Stimulated activated naive CD8-positive, alpha-beta T cell treated with anti-CD3 and anti-CD28 coated beads, Interleukin-15, amount 100 ng/mL, for 72 hours (primary cell): Measurements from ENCODE around the gene CMPK1.
"Not testable (repeated sequence)": the region's sequence is repeated elsewhere in the genome, so short reads cannot be mapped to it uniquely, and the experiment has no call there.

Experiments used
- ATAC-seq: fragments of 150-1000 bp; cut with Tn5 transposase; 2 replicates; pipeline ENCODE4 v1.10.0; 2021; ENCODE audit warnings: mild to moderate bottlenecking, moderate library complexity
- DNase-seq, 2 donors: peaks; one replicate each; pipeline ENCODE4 v3.0.0; 2021 to 2022
- H3K27ac Mint-ChIP-seq, 2 donors: one replicate each; pipeline ENCODE4 v1.8.0; 2022; ENCODE audit warnings: mild to moderate bottlenecking in 2 of 2, mixed read lengths in 2 of 2, moderate library complexity in 2 of 2
- H3K27me3 Mint-ChIP-seq: one replicate; pipeline ENCODE4 v1.8.0; 2022; ENCODE audit warnings: mixed read lengths
- H3K4me1 Mint-ChIP-seq: one replicate; pipeline ENCODE4 v1.8.0; 2022; ENCODE audit warnings: mild to moderate bottlenecking, mixed read lengths
- H3K4me3 Mint-ChIP-seq, 2 donors: one replicate each; pipeline ENCODE4 v1.8.0; 2022; ENCODE audit warnings: mild to moderate bottlenecking in 2 of 2, mixed read lengths in 2 of 2, moderate library complexity in 1 of 2
- H3K9me3 Mint-ChIP-seq, 2 donors: one replicate each; pipeline ENCODE4 v1.8.0; 2022; ENCODE audit warnings: mixed read lengths in 2 of 2

The CMPK1 gene

DNA sequence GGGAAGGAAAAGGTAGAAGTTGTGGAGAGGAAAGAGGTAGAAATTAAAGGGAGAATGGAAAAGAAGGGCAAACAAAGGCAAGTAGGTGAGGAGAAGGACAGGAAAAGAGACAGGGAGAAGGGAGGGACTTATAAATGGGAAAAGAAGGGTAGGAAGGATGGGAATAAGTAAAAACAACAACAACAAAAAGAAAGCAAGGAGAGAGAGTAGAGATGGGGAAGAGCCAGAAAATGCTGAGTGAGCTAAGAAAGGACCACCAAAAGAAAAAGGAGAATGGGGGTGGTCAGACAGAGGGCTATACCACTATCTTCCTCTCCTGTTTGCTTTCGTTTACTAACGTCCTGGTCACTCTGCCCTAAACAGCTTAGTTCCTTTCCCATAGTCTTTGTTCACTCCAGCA, 1.7 kb upstream of the CMPK1 start:
- ATAC-seq (no peak), DNase-seq (no peak)
- H3K4me3 Mint-ChIP-seq = peak overlapping the region in 1 of 2 donors; percentile 4
- peaks cover 23% of the 10 kb centered on the region for H3K4me1 Mint-ChIP-seq
- no peaks in the 10 kb centered on the region for H3K9me3 Mint-ChIP-seq
- no peaks in the 10 kb centered on the region for H3K27me3 Mint-ChIP-seq
- H3K27ac Mint-ChIP-seq = no peak overlapping the region

DNA sequence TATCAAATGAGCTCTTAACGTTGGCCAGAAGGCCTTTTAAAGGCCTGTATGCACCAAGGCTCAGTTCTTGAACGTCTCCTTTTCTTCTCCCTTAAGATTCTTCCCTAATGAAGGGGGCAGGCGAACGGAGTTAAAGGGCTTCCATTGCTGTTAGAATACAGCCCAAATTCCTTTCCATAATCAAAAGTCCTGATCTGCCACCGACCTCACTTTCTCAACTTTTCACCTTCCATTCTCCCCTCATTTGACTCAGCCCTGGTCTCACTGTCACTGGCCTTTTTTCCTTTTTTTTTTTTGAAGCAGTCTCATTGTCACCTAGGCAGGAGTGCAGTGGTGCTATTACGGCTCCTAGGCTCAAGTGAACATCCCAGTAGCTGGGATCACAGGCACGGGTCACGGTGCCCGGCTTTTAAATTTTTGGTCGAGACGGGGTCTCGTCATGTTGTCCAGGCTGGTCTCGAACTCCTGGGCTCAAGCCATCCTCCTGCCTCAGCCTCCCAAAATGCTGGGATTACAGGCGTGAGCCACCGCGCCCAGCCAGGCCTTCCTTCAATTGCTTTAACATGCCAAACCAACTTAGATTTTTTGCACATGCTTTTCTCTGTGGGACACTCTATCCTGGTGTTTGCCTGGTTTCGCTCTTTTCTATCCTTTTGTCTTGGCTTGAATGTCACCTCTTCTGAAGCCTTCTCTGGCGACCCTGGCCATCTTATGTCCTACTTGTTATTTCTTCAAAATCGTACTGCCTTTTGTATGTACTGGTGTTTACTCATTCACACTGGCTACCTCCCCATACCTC, 612 bp upstream of the CMPK1 start:
- no peaks in the 10 kb centered on the region for H3K9me3 Mint-ChIP-seq
- no peaks in the 10 kb centered on the region for H3K27me3 Mint-ChIP-seq
- no peak overlapping the region for H3K4me3 Mint-ChIP-seq
- DNase-seq = no peak
- peaks cover 24% of the 10 kb centered on the region for H3K4me1 Mint-ChIP-seq
- no peak overlapping the region for H3K27ac Mint-ChIP-seq
- ATAC-seq = no peak

DNA sequence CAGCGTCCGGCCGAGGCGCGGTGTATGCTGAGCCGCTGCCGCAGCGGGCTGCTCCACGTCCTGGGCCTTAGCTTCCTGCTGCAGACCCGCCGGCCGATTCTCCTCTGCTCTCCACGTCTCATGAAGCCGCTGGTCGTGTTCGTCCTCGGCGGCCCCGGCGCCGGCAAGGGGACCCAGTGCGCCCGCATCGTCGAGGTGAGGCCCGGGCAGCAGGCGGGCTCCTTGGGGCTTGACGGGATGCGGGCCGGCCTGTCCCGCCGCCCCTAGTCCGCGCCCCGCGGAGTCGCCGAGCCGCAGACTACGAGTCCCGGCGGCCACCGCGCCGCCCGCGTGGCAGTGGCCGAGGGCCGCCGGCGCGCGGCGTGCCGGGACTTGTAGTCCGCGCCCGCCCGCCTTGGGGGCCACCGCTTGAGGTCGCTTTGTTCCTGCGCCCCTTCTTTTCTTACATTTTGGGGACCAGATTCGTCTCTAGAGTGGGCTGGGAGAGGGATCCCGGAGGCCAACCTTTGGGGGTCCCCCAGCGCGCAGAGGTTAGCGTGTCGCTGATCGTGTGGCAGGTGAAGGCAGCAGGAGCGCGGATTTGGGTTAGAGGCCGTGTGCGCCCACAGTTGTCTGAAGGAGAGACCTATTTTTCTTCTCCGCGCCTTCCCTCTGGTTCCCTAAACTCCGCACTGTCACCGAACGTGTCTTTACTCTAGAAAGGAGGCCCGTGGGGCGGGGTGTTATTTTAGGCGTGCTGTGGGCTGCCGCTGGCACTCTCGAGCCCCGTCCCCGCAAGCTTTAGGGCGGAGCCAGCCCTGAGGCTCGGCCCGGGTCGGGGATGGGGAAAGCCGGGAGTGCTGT, 553 bp downstream of the CMPK1 start:
- DNase-seq (peak; percentile 76 to 82), ATAC-seq (peak; percentile 93)
- Mint-ChIP-seq H3K27ac (peak overlapping the region; percentile 98), H3K4me3 (peak overlapping the region in 1 of 2 donors; percentile 92), H3K27me3 (no peaks in the 10 kb centered on the region), H3K9me3 (no peaks in the 10 kb centered on the region), H3K4me1 (peaks cover 30% of the 10 kb centered on the region)

DNA sequence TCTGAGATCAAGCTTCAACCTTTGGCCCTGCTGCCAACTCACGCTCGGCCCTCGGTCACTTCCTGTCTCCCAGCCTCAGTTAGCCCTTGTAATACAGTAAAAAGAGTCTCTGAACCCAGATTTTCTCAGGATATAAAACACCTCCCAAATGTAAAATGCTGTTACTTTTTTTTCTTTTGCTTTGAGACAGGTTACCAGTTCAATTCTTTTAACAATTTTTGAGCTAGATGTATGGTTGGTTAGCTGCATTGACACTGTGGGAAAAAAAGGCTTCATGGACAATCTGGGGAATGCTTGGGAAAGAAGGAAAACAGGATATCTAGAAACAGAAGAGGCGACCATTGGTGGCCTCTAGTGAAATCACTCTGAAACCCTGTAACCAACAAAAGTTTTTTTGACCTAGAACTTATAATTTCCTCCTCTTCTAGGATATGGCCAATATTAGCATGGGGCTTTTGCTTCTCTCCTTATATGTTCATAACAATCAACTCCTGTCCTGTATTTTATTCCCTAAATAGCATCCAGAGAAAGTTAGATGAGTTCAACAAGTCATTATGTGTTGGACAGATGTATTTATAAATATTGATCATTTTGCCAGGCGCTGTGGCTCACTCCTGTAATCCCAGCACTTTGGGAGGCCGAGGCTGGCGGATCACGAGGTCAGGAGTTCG, 1.3 kb downstream of the CMPK1 start:
- Mint-ChIP-seq H3K27ac (peak overlapping the region; percentile 95 to 98), H3K4me1 (peaks cover 30% of the 10 kb centered on the region), H3K27me3 (no peaks in the 10 kb centered on the region), H3K9me3 (no peaks in the 10 kb centered on the region), H3K4me3 (peak overlapping the region in 1 of 2 donors; percentile 92)
- no peak for DNase-seq
- ATAC-seq = no peak

DNA sequence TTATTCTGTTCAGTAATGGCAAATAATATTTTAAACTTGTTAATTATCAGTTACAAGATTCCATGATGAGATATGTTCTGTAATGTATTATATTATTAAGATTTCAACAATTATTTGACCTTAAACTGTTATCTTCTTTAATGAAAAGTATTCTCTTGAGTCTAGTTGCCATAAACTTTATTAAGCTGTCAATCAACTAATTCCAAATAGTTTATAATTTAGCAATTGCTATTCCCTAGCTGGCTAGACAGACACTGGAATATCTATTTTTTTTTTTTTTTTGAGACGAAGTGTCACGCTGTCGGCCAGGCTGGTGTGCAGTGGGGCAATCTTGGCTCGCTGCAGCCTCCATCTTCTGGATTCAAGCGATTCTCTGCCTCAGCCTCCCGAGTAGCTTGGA, 3.8 kb downstream of the CMPK1 start:
- DNase-seq = no peak
- Mint-ChIP-seq H3K27ac (no peak overlapping the region), H3K9me3 (no peaks in the 10 kb centered on the region), H3K27me3 (no peaks in the 10 kb centered on the region), H3K4me1 (peaks cover 30% of the 10 kb centered on the region), H3K4me3 (no peak overlapping the region)
- no peak for ATAC-seq

DNA sequence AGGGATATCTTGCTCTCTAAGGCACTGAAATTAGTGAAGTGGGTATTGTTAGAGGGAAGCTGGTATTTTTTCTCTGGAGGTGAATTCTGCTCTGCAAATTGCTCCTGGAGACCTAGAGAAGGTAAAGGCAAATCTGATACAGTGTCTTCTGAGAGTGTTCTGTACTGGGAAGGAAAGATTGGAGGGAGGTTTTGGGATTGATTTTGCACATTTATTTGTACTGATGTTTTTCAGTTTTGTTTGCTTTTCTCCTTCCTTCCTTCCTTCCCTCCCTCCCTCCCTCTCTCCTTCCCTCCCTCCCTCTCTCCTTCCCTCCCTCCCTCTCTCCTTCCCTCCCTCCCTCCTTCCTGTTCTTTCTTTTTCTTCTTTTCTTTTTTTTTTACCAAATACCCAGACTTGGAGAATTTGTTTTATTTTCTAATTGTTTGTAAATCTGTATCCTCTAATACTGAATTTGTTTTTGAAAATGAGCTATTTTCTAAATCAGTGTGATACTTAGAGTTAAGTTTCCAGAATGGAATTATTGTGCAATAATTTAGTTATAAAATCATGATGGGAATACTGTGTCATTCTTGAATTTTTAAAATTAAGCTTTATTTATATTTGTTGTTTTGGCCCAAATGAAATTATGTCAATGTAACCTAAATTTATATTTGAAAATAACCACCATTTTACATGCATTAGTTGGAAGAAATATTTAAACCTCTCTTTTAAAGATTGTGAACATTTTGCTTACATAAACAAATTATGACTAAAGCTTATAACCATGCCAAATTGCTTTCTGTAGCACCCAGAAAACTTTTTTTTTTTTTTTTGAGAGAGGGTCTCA, 4.9 kb downstream of the CMPK1 start:
- ATAC-seq = no peak
- no peaks in the 10 kb centered on the region for H3K27me3 Mint-ChIP-seq
- no peak overlapping the region for H3K27ac Mint-ChIP-seq
- no peak overlapping the region for H3K4me3 Mint-ChIP-seq
- H3K4me1 Mint-ChIP-seq = peaks cover 30% of the 10 kb centered on the region
- no peak for DNase-seq
- no peaks in the 10 kb centered on the region for H3K9me3 Mint-ChIP-seq

DNA sequence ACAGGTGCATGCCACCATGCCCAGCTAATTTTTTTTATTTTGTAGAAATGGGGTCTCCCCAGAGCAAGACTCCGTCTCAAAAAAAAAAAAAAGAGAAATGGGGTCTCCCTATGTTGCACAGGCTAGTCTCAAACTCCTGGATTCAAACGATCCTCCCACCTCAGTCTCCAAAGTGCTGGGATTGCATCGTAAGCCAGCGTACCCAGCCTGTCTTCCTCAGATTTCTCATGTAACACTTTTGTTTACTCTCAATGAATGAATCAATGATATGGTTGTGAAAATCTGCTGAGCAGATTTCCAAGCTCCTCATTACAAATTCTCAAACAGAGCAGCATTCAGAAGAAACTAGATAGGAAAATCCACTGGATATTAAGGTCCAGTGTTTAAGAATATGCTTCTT, 6.6 kb downstream of the CMPK1 start:
- DNase-seq (no peak), ATAC-seq (no peak)
- H3K27me3 Mint-ChIP-seq = no peaks in the 10 kb centered on the region
- H3K27ac Mint-ChIP-seq = peak overlapping the region in 1 of 2 donors; percentile 89
- H3K9me3 Mint-ChIP-seq = no peaks in the 10 kb centered on the region
- no peak overlapping the region for H3K4me3 Mint-ChIP-seq
- H3K4me1 Mint-ChIP-seq = peaks cover 22% of the 10 kb centered on the region

DNA sequence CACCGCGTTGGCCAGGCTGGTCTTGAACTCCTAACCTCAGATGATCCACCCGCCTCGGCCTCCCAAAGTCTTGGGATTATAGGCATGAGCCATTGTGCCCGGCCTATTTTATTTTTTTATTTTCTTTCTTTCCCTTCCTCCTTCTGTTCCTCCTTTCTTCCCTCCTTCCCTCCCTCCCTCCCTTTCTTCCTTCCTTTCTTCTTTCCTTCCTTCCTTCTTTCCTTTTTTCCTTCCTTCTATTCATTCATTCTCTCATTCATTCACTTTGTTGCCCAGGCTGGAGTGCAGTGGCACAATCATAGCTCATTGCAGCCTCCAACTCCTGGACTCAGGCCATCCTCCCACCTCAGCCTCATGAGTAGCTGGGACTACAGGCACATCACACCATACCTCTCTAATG, 13.4 kb downstream of the CMPK1 start:
- H3K4me3 Mint-ChIP-seq, H3K9me3 Mint-ChIP-seq, H3K27ac Mint-ChIP-seq, ATAC-seq, H3K27me3 Mint-ChIP-seq, DNase-seq: not testable (repeated sequence)
- H3K4me1 Mint-ChIP-seq = peaks cover 22% of the 10 kb centered on the region

DNA sequence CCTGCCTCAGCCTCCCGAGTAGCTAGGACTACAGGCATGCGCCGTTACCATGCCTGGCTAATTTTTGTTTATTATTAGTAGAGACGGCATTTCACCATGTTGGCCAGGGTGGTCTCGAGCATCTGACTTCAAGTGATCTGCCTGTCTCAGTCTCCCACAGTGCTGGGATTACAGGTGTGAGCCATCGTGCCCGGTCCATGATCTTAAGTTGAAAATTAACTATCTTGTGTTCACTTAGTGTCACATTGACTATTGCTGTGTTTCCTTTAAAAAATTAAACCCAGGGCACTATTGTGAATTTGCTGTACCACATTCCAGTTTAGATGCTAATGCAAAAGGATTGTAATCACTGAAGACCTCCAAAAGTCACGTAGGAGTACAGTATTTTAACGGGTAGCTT, 14.1 kb downstream of the CMPK1 start:
- H3K4me1 Mint-ChIP-seq = peaks cover 22% of the 10 kb centered on the region
- peak overlapping the region in 1 of 2 donors; percentile 31 for H3K27ac Mint-ChIP-seq
- no peak overlapping the region for H3K4me3 Mint-ChIP-seq
- no peaks in the 10 kb centered on the region for H3K9me3 Mint-ChIP-seq
- no peak for DNase-seq
- H3K27me3 Mint-ChIP-seq = no peaks in the 10 kb centered on the region
- ATAC-seq = no peak

DNA sequence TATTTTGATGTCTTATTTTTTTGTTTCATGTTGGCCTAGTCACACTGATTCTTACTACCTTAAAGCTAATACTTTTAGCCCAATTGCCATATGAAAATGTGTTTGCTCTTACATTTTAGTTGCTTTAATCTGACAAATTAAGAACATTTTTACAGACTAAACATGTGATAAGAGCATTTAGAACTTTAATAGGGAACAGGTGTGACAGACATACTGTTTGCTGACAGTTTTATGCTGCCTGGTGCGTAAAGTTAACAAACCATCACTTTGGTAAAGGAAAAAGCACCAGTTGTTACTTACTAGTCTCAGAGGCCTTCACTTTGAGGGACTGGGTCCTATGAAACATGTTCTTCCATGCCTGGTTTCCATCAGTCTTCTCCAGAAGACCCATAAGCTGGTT, 14.7 kb downstream of the CMPK1 start:
- Mint-ChIP-seq H3K27me3 (no peaks in the 10 kb centered on the region), H3K9me3 (no peaks in the 10 kb centered on the region), H3K4me3 (no peak overlapping the region), H3K4me1 (peaks cover 22% of the 10 kb centered on the region), H3K27ac (peak overlapping the region in 1 of 2 donors; percentile 31)
- ATAC-seq (no peak), DNase-seq (no peak)

DNA sequence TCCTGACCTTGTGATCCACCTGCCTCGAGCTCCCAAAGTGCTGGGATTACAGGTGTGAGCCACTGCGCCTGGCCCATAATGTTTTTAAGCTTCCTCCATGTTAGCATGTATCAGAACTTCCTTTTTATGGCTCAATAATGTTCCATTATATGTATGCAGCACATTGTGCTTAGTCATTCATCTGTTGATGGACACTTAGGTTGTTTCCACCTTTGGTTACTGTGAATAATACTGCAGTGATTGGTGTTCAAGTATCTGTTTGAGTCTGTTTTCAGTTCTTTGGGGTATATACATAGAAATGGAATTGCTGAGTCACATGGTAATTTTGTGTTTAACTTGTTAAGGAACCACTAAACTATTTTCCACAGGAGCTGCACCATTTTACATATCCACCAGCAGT, 17.7 kb downstream of the CMPK1 start:
- H3K27me3 Mint-ChIP-seq = no peaks in the 10 kb centered on the region
- no peak for DNase-seq
- H3K9me3 Mint-ChIP-seq = no peaks in the 10 kb centered on the region
- H3K4me1 Mint-ChIP-seq = peaks cover 22% of the 10 kb centered on the region
- H3K27ac Mint-ChIP-seq = peak overlapping the region; percentile 83 to 85
- ATAC-seq = peak; percentile 94
- peak overlapping the region in 1 of 2 donors; percentile 46 for H3K4me3 Mint-ChIP-seq

DNA sequence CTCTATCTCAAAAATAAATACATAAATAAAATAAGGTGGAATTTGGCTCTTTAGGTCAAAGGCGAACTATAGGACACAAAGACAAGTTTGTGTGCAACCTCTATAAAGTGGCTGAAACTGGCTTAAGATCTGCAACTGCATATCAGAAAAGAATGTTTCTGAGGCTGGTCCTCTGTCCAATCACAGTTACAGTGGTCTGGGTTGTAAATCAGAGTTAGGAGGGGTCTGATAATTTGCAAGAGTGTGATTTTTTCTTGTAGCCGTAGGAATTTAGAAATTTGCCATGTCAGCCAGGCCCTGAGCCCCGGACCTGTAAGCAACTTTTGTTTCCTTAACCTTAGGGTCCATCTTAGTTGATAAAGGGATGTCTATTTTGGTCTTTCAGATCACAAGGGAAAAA, 27.8 kb downstream of the CMPK1 start:
- no peak for ATAC-seq
- no peak overlapping the region for H3K27ac Mint-ChIP-seq

DNA sequence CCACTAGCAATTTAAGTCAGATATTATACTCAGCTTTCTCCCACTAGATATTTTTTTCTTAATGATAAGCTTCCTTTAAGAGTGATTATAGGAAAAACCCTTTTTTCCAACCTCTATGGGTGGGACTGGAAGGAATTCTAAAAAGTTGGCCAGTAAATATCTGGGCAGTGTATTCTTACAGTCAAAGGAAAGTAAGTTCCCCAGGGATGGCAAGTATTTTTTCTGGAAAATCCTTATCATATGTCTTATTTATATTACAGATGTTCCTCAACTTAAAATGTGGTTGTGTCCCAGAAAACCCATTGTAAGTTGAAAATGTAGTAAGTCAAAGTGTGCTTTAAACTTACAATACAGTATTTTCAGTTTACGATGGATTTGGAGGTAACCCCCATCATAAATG, 29.2 kb downstream of the CMPK1 start:
- DNase-seq (no peak), ATAC-seq (no peak)
- H3K4me3 Mint-ChIP-seq = no peak overlapping the region
- no peak overlapping the region for H3K27ac Mint-ChIP-seq
- H3K27me3 Mint-ChIP-seq = no peaks in the 10 kb centered on the region
- peaks cover 6% of the 10 kb centered on the region for H3K4me1 Mint-ChIP-seq
- no peaks in the 10 kb centered on the region for H3K9me3 Mint-ChIP-seq

More for the DNA sequence above, 27.8 kb downstream of the CMPK1 start:
- Mint-ChIP-seq H3K4me3 (no peak overlapping the region), H3K27me3 (no peaks in the 10 kb centered on the region), H3K4me1 (peaks cover 6% of the 10 kb centered on the region), H3K9me3 (no peaks in the 10 kb centered on the region)
- no peak for DNase-seq

DNA sequence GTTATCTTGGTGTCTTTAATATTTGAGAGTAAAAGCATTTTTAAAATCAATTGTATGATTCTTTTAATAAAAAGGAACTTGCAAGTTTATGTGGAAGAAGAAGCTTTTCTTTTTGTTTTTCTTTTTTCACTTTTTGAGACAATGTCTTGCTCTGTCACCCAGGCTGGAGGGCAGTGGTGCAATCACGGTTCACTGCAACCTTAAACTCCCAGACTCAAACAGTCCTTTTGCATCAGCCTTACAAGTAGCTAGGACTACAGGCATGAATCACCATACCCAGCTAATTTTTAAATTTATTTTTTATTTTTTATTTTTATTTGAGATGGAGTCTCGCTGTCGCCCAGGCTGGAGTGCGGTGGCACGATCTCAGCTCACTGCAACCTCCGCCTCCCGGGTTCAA, 34.1 kb downstream of the CMPK1 start:
- DNase-seq = no peak
- no peak for ATAC-seq
- no peaks in the 10 kb centered on the region for H3K27me3 Mint-ChIP-seq

DNA sequence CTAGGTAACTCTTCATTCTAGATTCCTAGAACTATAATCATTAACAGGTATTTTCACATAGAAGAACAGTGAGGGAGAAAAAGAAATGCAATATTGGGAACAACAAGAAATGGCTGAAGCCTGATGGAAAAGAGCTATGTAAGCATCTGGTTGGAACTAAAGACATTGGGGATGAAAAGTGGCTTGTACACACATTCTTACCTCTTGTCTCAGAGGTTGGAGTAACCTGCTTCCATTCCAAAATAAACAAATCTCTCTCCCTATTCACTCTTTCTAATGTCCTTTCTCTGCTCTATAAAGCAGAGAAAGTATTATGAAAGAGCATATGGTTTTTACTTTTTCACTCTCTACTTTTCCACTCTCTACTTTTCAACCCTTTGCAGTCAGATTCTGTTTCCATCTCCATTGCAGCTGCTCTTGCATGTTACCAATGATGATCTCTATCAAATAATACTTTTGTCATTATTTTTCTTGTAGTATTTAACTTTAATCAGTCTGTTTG, 37.5 kb downstream of the CMPK1 start:
- Mint-ChIP-seq H3K9me3 (no peaks in the 10 kb centered on the region), H3K27ac (no peak overlapping the region), H3K4me3 (no peak overlapping the region), H3K4me1 (no peaks in the 10 kb centered on the region), H3K27me3 (no peaks in the 10 kb centered on the region)
- DNase-seq = no peak
- ATAC-seq = no peak

More for the DNA sequence above, 34.1 kb downstream of the CMPK1 start:
- Mint-ChIP-seq H3K4me1 (peaks cover 6% of the 10 kb centered on the region), H3K27ac (no peak overlapping the region), H3K4me3 (no peak overlapping the region), H3K9me3 (no peaks in the 10 kb centered on the region)
